ENCODE data around the gene FOXO3.

- TF ChIP-seq POLR2A (IDR thresholded peaks at IDR 0.05) (no peak), CTCF (IDR thresholded peaks at IDR 0.05) (no peak)
Observed at GRCh38 chr6:108726726-108727339, 166.1 kb downstream of the FOXO3 start.
